PC-9 (cell line): ENCODE data around the gene LIN28A. TPM values are rescaled to one million over a fixed set of nuclear protein-coding genes. Genes with fewer than 3 reads are reported as not detected.

ENCODE experiments used
- BruUV-seq: library from RNA; stranded (reverse); fragments of 400-500 nt; replicated peaks from 2 replicates; lab custom pipeline; 2021; lab: Mats Ljungman, UMichigan
- CTCF ChIA-PET: fragments of 300-600 bp; sonication (Branson Sonifier 250); formaldehyde crosslinking; loops from one replicate; lab custom pipeline; 2022; ENCODE audit warnings: antibody characterized with exemption; lab: Charles Lee
- POLR2A ChIA-PET: fragments of 300-600 bp; sonication (Branson Sonifier 250); formaldehyde crosslinking; loops from one replicate; lab custom pipeline; 2022; ENCODE audit warnings: antibody characterized with exemption; ENCODE audit not compliant: unreplicated experiment; lab: Charles Lee
- DNase-seq, 2 experiments: peaks; one replicate each; pipeline versions ENCODE4 v3.0.0 to v3.0.0-alpha.2; 2015 to 2022; ENCODE audit warnings: mixed read lengths in 1 of 2
- H2AFZ ChIP-seq: fragments of 200-600 bp; sonication (generic); 2 replicates; pipeline ENCODE4 v1.8.1; 2017; ENCODE audit warnings: antibody characterized with exemption
- H3F3A ChIP-seq: fragments of 200-600 bp; sonication (generic); 2 replicates; pipeline ENCODE4 v1.8.1; 2017; ENCODE audit warnings: antibody characterized with exemption, mild to moderate bottlenecking, low read depth; ENCODE audit not compliant: insufficient read depth
- H3K27ac ChIP-seq: fragments of 200-600 bp; sonication (generic); 2 replicates; pipeline ENCODE4 v1.6.1; 2016; ENCODE audit warnings: mixed run types
- H3K27me3 ChIP-seq: fragments of 200-600 bp; sonication (generic); 2 replicates; pipeline ENCODE4 v1.6.1; 2016; ENCODE audit warnings: low read depth, mixed run types; ENCODE audit not compliant: insufficient read depth
- H3K36me3 ChIP-seq: fragments of 200-600 bp; sonication (generic); 2 replicates; pipeline ENCODE4 v1.6.1; 2016; ENCODE audit warnings: low read depth, mixed run types
- H3K4me1 ChIP-seq: fragments of 200-600 bp; sonication (generic); replicated peaks from 2 replicates; pipeline ENCODE4 v1.6.1; 2016; ENCODE audit warnings: mixed run types; ENCODE audit not compliant: insufficient read depth
- H3K4me2 ChIP-seq: fragments of 200-600 bp; sonication (generic); 2 replicates; pipeline ENCODE4 v1.6.1; 2017; ENCODE audit warnings: mixed run types
- H3K4me3 ChIP-seq: fragments of 200-600 bp; sonication (generic); 2 replicates; pipeline ENCODE4 v1.6.1; 2016; ENCODE audit warnings: mixed run types
- H3K79me2 ChIP-seq: fragments of 200-600 bp; sonication (generic); 2 replicates; pipeline ENCODE4 v1.6.1; 2017; ENCODE audit warnings: low read depth, mixed run types
- H3K9me2 ChIP-seq: fragments of 200-600 bp; sonication (generic); 2 replicates; pipeline ENCODE4 v1.8.1; 2017; ENCODE audit warnings: mild to moderate bottlenecking; ENCODE audit not compliant: insufficient read depth
- H3K9me3 ChIP-seq: fragments of 200-600 bp; sonication (generic); 2 replicates; pipeline ENCODE4 v1.8.1; 2016; ENCODE audit warnings: low read depth; ENCODE audit not compliant: insufficient read depth
- H4K20me1 ChIP-seq: fragments of 200-600 bp; sonication (generic); 2 replicates; pipeline ENCODE4 v1.8.1; 2017; ENCODE audit not compliant: insufficient read depth
- EZH2 ChIP-seq: fragments of 200-600 bp; sonication (generic); IDR thresholded peaks from 2 replicates; pipeline ENCODE4 v1.8.0; 2017; ENCODE audit warnings: antibody characterized with exemption, low read depth
- intact Hi-C: fragments of 100-400 bp; cut with micrococcal nuclease; formaldehyde crosslinking; loops from one replicate; pipeline ENCODE4 v1.10.0; 2022; ENCODE audit not compliant: unreplicated experiment
- total RNA-seq: library from RNA; stranded (reverse); gene quantifications from 2 replicates; pipeline ENCODE4 v1.2.3, GENCODE V29; 2021
- TF ChIP-seq, protein P1 (sequence below): fragments of 200-600 bp; sonication (generic); conservative IDR thresholded peaks from 2 replicates; pipeline ENCODE4 v1.6.1; 2017; ENCODE audit warnings: mixed run types, antibody characterized with exemption, mild to moderate bottlenecking, moderate library complexity

The LIN28A gene
- total RNA-seq, 1 experiment from 2014 or later = not detected

DNA sequence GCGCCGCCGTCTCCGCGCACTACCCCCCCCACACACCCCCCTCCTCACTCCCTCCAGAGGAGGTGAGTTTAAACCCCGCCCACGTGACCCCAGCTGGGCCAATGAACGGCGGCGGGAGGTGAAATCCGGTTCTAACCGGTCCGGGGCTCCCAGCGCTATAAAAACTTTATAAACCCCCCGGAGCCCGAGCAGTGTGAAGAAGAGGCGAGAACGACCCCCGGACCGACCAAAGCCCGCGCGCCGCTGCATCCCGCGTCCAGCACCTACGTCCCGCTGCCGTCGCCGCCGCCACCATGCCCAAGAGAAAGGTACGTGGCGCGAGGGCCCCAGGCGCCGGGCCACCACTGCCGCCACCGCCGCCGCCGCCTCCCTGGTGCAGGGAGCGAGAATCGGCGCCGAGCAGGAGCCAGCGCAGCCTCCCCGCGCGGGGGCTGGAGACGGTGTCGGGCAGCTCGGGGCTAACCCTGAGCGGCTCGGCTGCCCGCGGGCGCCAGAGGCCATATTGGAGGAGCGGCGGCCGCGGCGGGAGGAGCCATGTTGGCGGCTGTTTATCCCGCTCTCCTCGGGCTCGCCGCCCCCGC lies 61.8 kb downstream of the LIN28A start, which contains the start of gene HMGN2:
TSS of gene HMGN2 (plus strand) at position 121 of the 581 bp plus-strand sequence. CDS start at position 294, 173 bp downstream.
- ChIA-PET POLR2A (interaction anchor here (0.7 to 1.0 kb wide), 2 partner anchors 59 to 235 kb away, joined by 3 to 4 read pairs; no protein-coding TSS in a partner anchor), CTCF (interaction anchor here (0.8 kb wide), 1 partner anchor 95 kb away, joined by 3 read pairs; no protein-coding TSS in a partner anchor)
- Histone ChIP-seq H3K27ac (peak within 1 kb of the TSS; percentile 86), H3K9me2 (no peaks in the 10 kb centered on the region), H3K9me3 (no peaks in the 10 kb centered on the region), H3K4me2 (peak within 1 kb of the TSS; percentile 95), H3K27me3 (no peaks in the 10 kb centered on the region), H3K79me2 (peaks cover 18% of the 10 kb centered on the region), H3F3A (peaks cover 29% of the 10 kb centered on the region; the same call in 1 of the 2 replicates), H3K4me3 (peak within 1 kb of the TSS; percentile 75), H4K20me1 (peaks cover 19% of the 10 kb centered on the region), H2AFZ (peak within 1 kb of the TSS; percentile 81; the same call in 1 of the 2 replicates), H3K4me1 (peaks cover 23% of the 10 kb centered on the region), H3K36me3 (peaks cover 18% of the 10 kb centered on the region)
- BruUV-seq = no TSS peak
- peak; percentile 49 to 79 for DNase-seq
- intact Hi-C loops = loop anchor here (1.0 to 2.0 kb wide), 2 partner anchors 40 to 58 kb away; partner anchors contain the start of gene DHDDS
- TF ChIP-seq, protein P1, sequence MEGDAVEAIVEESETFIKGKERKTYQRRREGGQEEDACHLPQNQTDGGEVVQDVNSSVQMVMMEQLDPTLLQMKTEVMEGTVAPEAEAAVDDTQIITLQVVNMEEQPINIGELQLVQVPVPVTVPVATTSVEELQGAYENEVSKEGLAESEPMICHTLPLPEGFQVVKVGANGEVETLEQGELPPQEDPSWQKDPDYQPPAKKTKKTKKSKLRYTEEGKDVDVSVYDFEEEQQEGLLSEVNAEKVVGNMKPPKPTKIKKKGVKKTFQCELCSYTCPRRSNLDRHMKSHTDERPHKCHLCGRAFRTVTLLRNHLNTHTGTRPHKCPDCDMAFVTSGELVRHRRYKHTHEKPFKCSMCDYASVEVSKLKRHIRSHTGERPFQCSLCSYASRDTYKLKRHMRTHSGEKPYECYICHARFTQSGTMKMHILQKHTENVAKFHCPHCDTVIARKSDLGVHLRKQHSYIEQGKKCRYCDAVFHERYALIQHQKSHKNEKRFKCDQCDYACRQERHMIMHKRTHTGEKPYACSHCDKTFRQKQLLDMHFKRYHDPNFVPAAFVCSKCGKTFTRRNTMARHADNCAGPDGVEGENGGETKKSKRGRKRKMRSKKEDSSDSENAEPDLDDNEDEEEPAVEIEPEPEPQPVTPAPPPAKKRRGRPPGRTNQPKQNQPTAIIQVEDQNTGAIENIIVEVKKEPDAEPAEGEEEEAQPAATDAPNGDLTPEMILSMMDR = no peak
- TF ChIP-seq EZH2 = no peak

DNA sequence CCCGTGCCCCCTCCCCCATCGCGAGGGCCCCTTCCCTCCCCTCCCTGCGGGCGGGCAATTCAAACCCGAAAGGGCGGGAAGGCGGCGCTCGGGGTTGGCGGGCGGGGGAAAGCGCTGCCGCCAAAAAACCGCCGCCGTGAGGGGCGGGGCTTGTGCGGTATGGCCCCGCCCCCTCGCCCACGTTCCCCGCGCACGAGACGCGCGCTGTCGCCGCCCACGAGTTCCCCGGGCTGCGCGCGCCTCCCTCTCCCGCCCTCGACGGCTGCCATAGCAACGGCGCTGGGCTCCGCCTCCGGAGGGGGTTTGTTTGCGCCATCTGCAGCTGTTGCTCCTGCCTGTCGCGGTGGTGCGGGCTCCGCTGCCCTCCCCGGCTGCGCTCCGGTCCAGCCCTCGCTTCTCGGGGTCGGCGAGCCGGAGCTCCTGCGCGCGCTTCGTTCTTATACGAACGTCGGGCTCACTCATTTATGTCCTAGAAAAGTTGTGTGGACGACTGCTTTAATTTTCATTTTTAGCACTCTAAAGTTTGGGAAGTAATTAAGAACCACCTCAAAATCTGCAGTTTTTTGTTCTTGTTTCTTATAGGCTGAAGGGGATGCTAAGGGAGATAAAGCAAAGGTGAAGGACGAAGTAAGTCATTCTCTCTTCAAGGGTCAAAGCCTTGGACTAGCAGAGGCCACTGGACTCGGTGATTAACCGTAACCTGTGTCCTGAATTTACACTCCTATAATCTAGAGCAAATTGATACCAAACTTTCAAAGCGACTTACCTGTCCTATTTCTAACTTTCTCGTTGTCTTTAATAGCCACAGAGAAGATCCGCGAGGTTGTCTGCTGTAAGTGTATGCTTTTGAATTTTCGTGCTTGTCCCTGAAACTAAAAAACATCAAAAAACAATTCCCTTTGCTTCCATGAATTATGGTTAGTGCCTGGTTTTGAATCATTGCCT lies 62.6 kb downstream of the LIN28A start:
- peaks cover 19% of the 10 kb centered on the region for H4K20me1 ChIP-seq
- H3K4me3 ChIP-seq = peak overlapping the region; percentile 75
- ChIA-PET CTCF (no interaction called here), POLR2A (interaction anchor here (1.0 kb wide), 1 partner anchor 58 kb away, joined by 4 read pairs; no protein-coding TSS in a partner anchor)
- peak overlapping the region; percentile 86; the same call in 1 of the 2 replicates for H3K27ac ChIP-seq
- H3K4me1 ChIP-seq = peaks cover 23% of the 10 kb centered on the region
- intact Hi-C loops = loop anchor here (1.0 to 2.0 kb wide), 2 partner anchors 41 to 58 kb away; partner anchors contain the start of gene DHDDS
- H3K4me2 ChIP-seq = peak overlapping the region; percentile 94
- no peak overlapping the region for H2AFZ ChIP-seq
- no peaks in the 10 kb centered on the region for H3K9me2 ChIP-seq
- no peaks in the 10 kb centered on the region for H3K9me3 ChIP-seq
- no peaks in the 10 kb centered on the region for H3K27me3 ChIP-seq
- BruUV-seq = TSS peak; percentile 42
- peaks cover 29% of the 10 kb centered on the region; the same call in 1 of the 2 replicates for H3F3A ChIP-seq
- H3K79me2 ChIP-seq = peaks cover 18% of the 10 kb centered on the region
- DNase-seq = peak; percentile 65 to 93
- no peak for TF ChIP-seq EZH2
- TF ChIP-seq, protein P1 = no peak
- peaks cover 18% of the 10 kb centered on the region for H3K36me3 ChIP-seq

DNA sequence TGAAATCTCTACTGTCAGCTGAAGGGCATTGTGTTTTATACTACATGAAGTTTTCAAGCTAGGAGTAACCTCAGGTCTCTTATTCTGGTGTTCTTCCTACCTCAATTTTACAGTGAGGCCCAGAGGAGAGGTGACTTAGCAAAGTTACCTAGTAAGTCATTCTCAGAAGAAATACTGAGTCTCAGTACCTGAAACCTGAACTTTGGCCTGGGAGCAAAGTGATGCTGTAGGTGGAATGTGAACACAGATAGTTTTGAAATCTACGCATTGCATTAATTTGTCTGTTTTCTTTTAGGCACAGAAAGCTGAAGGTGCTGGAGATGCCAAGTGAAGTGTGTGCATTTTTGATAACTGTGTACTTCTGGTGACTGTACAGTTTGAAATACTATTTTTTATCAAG lies 64.2 kb downstream of the LIN28A start:
- Histone ChIP-seq H3K9me3 (no peaks in the 10 kb centered on the region), H3K4me2 (peak overlapping the region; percentile 94; the same call in 1 of the 2 replicates), H2AFZ (no peak overlapping the region), H3K4me3 (no peak overlapping the region), H3K4me1 (peaks cover 23% of the 10 kb centered on the region), H3K36me3 (peaks cover 18% of the 10 kb centered on the region), H4K20me1 (peaks cover 19% of the 10 kb centered on the region), H3F3A (peaks cover 29% of the 10 kb centered on the region; the same call in 1 of the 2 replicates), H3K27ac (no peak overlapping the region), H3K79me2 (peaks cover 18% of the 10 kb centered on the region), H3K27me3 (no peaks in the 10 kb centered on the region), H3K9me2 (no peaks in the 10 kb centered on the region)
- no TSS peak for BruUV-seq
- no peak for TF ChIP-seq EZH2
- ChIA-PET POLR2A (interaction anchor here (0.7 kb wide), 1 partner anchor 227 kb away, joined by 3 read pairs; no protein-coding TSS in a partner anchor), CTCF (no interaction called here)
- intact Hi-C loops = no loop called here
- no peak for DNase-seq
